Mucosa of stomach (tissue), 1 donor: Measurements from ENCODE around the gene RAB11FIP3.

Experiments used
- H3K27me3 ChIP-seq: one replicate; pipeline ENCODE4 v1.7.0; 2013; ENCODE audit warnings: mild to moderate bottlenecking, low read length; ENCODE audit not compliant: control insufficient read depth, insufficient read depth
- H3K36me3 ChIP-seq: one replicate; pipeline ENCODE4 v1.7.0; 2013; ENCODE audit warnings: low read length; ENCODE audit not compliant: control insufficient read depth, insufficient read depth
- H3K4me1 ChIP-seq: one replicate; pipeline ENCODE4 v1.7.0; 2013; ENCODE audit warnings: mild to moderate bottlenecking, low read length; ENCODE audit not compliant: control insufficient read depth, insufficient read depth
- H3K4me3 ChIP-seq: one replicate; pipeline ENCODE4 v1.7.0; 2013; ENCODE audit warnings: low read length
- H3K9ac ChIP-seq: one replicate; pipeline ENCODE4 v1.7.0; 2013; ENCODE audit warnings: mild to moderate bottlenecking, low read length, moderate library complexity
- H3K9me3 ChIP-seq: one replicate; pipeline ENCODE4 v1.7.0; 2013; ENCODE audit warnings: mild to moderate bottlenecking, low read length, moderate library complexity; ENCODE audit not compliant: control insufficient read depth
- donor health status: Pancreatic carcinoma.

Gene RAB11FIP3

DNA sequence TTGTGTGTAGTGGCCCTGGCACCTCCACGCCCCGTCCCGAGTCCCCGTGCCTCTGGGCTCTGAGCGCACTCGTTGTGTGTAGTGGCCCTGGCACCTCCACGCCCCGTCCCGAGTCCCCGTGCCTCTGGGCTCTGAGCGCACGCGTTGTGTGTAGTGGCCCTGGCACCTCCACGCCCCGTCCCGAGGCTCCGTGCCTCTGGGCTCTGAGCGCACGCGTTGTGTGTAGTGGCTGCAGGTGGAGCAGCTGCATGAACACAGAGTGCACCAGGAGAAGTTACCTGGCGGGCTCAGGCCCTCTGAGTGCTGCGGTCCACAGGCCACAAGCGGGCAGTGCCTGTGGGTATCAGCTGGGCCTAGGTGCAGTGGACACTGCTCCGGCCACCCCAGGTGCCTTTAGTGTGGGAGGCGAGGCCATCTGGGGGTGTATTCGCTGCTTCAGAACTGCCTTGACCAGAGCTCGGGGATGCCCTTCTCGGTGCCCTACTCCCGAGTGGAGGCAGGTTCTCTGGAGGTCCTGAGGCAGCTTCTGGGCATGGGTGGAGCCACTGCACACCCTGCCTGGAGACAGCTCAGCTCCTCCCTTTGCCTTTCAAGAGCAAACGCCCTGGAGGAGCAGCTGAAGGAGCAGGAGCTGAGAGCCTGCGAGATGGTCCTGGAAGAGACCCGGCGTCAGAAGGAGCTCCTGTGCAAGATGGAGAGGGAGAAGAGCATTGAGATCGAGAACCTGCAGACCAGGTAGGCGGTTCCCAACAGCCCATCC lies 84.8 kb downstream of the RAB11FIP3 start:
- Histone ChIP-seq H3K9ac (no peak overlapping the region), H3K36me3 (no peaks in the 10 kb centered on the region), H3K9me3 (no peaks in the 10 kb centered on the region), H3K4me1 (no peaks in the 10 kb centered on the region), H3K27me3 (no peaks in the 10 kb centered on the region), H3K4me3 (no peak overlapping the region)

DNA sequence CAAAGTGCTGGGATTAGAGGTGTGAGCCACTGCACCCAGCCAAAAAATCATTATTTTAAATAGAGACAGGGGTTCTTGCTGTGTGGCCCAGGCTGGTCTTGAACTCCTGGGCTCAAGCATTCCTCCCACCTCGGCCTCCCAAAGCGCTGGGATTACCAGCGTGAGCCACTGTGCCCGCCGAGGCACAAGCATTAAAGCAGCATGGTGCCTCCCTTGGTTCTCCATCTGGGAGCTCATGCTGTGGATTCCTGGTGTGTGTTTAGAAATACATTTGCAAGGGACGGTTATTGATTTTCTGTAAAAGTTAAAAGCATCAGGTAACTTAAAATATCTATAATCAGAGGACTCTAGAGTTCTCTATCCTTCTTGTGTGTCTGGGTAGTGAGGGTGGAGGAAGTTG lies 87.4 kb downstream of the RAB11FIP3 start:
- Histone ChIP-seq H3K9me3 (no peaks in the 10 kb centered on the region), H3K36me3 (no peaks in the 10 kb centered on the region), H3K4me3 (no peak overlapping the region), H3K27me3 (no peaks in the 10 kb centered on the region), H3K4me1 (no peaks in the 10 kb centered on the region), H3K9ac (no peak overlapping the region)

DNA sequence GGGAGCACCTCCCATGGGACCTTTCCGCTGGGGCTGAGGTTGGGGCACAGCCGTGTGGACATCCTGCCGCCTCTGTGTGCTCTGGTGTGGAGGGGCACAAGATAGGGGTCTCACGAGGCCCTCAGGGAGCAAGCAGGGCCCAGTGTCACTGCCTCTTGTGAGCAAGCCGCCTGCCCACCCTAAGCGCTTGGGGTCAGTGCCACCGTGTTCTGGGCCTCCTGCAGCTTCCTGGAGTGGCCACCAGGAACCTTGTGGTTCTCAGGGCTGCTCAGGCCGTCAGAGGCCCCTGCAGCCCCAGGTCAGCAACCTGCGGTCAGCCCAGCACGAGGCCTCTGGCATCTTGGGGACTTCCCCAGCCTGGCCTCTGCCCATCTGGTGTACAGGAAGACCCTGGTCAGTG lies 88.5 kb downstream of the RAB11FIP3 start:
- H3K27me3 ChIP-seq = no peaks in the 10 kb centered on the region
- H3K9me3 ChIP-seq = no peaks in the 10 kb centered on the region
- H3K4me1 ChIP-seq = no peaks in the 10 kb centered on the region
- H3K4me3 ChIP-seq = no peak overlapping the region
- no peak overlapping the region for H3K9ac ChIP-seq
- H3K36me3 ChIP-seq = no peaks in the 10 kb centered on the region

DNA sequence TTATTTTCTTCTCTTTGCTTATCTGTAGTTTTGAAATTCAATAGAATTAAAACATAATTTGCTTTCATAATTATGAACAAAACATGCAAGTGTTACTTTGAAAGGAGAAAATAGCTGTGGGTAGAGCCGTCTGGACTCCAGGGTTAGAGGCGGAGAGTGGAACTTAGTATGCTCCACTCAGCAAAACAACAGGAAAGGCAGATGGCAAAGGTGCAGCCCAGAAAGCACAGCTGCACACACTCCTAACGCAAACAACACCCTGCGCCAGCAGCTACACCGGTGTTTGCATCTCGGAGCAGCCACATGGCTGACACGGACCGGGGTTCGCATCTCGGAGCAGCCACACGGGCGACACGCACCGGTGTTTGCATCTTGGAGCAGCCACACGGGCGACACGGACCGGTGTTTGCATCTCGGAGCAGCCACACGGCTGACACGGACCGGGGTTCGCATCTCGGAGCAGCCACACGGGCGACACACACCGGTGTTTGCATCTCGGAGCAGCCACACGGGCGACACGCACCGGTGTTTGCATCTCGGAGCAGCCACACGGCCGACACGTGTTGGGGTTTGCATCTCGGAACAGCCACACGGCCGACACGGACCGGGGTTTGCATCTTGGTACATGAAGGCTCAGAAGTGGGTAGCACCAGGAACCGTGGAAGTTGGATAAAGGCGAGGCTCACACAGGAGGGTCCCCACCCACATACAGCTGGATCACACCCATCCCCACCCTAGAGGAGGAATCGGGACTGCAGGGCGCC lies 89.9 kb downstream of the RAB11FIP3 start:
- H3K9ac ChIP-seq = no peak overlapping the region
- H3K9me3 ChIP-seq = no peaks in the 10 kb centered on the region
- no peaks in the 10 kb centered on the region for H3K27me3 ChIP-seq
- H3K4me1 ChIP-seq = no peaks in the 10 kb centered on the region
- no peak overlapping the region for H3K4me3 ChIP-seq
- no peaks in the 10 kb centered on the region for H3K36me3 ChIP-seq

DNA sequence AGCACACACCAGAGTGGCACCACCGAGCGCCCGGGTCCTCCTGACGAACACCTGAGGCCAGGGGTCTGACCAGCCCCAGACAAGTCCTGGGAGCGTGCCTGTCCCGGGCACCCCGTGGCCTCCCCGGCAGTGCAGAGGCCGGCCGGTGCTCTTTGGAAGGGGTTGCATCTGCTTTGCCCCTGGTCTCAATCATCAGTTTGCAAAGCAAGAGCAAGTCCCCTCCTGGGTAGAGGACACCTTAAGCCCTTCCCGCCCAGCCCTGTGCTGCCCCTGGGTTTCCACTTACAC lies 90.4 kb downstream of the RAB11FIP3 start:
- Histone ChIP-seq H3K4me3 (no peak overlapping the region), H3K27me3 (no peaks in the 10 kb centered on the region), H3K9ac (no peak overlapping the region), H3K4me1 (no peaks in the 10 kb centered on the region), H3K9me3 (no peaks in the 10 kb centered on the region), H3K36me3 (no peaks in the 10 kb centered on the region)

DNA sequence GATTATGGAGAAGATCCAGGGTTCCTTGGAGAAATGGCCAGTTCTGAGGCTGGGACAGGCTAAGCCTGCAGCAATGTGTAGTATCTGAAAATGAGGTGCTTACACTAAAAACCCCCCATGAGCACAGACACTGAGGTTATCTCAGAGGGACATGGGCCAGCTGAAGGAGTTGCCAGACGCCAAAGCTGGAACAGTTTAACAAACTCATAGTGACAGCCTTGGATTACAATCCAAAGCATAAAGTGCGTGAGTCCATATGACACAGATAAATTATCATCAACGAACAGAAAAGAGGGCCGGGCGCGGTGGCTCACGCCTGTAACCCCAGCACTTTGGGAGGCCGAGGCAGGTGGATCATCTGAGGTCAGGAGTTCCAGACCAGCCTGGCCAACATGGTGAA lies 90.9 kb downstream of the RAB11FIP3 start:
- Histone ChIP-seq H3K4me3 (no peak overlapping the region), H3K36me3 (no peaks in the 10 kb centered on the region), H3K9ac (no peak overlapping the region), H3K27me3 (no peaks in the 10 kb centered on the region), H3K4me1 (peaks cover 2% of the 10 kb centered on the region), H3K9me3 (no peaks in the 10 kb centered on the region)

DNA sequence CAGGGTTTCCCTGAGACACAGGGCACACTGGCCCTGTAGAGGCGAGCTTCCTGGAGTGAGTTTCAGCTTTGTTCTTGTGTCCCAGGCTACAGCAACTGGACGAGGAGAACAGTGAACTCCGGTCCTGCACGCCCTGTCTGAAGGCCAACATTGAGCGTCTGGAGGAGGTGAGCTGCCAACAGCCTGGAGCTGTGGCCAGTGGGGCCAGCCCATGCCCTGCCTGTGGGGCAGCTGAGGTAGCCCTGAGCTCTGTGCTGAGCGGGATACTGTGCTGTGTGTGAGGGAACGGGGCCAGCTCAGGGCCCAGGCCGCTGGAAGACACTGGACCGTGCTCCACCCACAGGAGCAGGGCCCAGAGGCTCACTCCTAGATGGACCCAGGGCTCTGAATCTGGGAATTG lies 93.4 kb downstream of the RAB11FIP3 start:
- no peaks in the 10 kb centered on the region for H3K36me3 ChIP-seq
- no peaks in the 10 kb centered on the region for H3K27me3 ChIP-seq
- peaks cover 8% of the 10 kb centered on the region for H3K4me1 ChIP-seq
- H3K9me3 ChIP-seq = no peaks in the 10 kb centered on the region
- H3K9ac ChIP-seq = no peak overlapping the region
- H3K4me3 ChIP-seq = no peak overlapping the region

DNA sequence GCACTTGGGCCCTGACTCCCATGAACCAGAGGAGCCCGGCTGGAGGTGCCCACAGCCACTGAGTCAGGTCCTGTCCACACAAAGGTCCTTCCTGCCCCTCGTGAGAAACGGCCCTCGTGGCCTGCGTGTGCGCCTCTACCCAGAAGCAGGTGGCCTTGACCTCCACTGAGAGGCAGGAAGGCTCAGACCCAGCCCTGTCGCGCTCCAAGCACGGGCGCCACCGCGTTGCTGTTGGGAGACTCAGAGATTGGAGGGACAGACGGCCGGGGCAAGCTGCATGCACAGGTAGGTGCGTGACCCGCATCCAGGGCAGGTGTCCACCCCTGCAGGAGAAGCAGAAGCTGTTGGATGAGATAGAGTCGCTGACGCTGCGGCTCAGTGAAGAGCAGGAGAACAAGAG lies 94.0 kb downstream of the RAB11FIP3 start:
- no peak overlapping the region for H3K4me3 ChIP-seq
- no peak overlapping the region for H3K9ac ChIP-seq
- H3K27me3 ChIP-seq = no peaks in the 10 kb centered on the region
- peaks cover 8% of the 10 kb centered on the region for H3K4me1 ChIP-seq
- H3K36me3 ChIP-seq = no peaks in the 10 kb centered on the region
- no peaks in the 10 kb centered on the region for H3K9me3 ChIP-seq

DNA sequence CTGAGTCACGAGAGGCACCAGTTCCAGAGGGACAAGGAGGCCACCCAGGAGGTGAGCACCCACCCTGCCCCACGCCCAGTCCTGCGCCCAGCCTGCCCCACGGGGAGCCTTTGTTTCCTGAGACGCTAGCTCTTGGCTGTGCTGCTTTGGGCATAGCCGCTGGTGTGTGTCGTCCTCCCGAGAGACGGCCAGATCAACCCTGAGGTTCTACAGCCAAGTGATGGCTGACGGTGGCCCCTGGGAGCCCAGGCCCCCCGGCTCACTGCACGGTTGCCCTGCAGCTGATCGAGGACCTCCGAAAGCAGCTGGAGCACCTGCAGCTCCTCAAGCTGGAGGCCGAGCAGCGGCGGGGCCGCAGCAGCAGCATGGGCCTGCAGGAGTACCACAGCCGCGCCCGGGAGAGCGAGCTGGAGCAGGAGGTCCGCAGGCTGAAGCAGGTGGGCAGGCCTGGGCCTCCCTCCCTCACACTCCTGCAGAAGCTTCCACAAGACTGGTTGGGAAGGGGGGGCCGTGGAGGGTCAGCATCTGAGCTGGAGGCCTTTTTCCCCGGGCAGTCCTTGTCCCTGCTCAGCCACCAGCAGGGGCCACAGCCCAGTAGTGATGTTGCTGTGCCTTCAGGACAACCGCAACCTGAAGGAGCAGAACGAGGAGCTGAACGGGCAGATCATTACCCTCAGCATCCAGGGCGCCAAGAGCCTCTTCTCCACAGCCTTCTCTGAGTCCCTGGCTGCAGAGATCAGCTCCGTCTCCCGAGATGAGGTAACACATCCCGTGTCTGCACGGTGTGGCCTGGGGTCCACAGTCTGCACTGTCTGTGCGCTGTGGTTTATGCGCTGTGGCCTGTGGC lies 94.6 kb downstream of the RAB11FIP3 start:
- H3K36me3 ChIP-seq = no peaks in the 10 kb centered on the region
- no peaks in the 10 kb centered on the region for H3K27me3 ChIP-seq
- no peak overlapping the region for H3K9ac ChIP-seq
- no peaks in the 10 kb centered on the region for H3K9me3 ChIP-seq
- no peak overlapping the region for H3K4me3 ChIP-seq
- H3K4me1 ChIP-seq = peaks cover 11% of the 10 kb centered on the region

DNA sequence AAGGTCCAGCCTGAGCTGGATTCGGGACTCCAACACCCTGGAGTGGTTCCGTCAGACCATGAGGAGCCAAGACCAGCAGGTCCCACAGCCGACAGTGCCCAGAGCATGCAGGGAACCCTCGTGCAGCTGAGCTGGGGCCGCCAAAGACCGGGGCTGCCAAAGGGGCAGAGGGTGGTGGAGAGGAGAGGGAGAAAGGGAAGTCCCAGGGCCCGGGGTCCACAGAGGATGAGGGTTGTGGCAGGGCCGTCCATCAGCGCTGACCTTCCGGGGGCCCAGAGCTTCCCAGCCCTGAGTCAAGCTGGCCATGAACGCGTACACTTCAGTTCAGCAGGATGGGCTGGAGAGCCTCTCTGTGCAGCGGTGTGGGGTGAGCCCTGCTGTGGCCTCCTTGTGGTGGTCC lies 95.4 kb downstream of the RAB11FIP3 start:
- H3K4me3 ChIP-seq = no peak overlapping the region
- peaks cover 19% of the 10 kb centered on the region for H3K4me1 ChIP-seq
- no peak overlapping the region for H3K9ac ChIP-seq
- no peaks in the 10 kb centered on the region for H3K27me3 ChIP-seq
- H3K36me3 ChIP-seq = no peaks in the 10 kb centered on the region
- no peaks in the 10 kb centered on the region for H3K9me3 ChIP-seq

DNA sequence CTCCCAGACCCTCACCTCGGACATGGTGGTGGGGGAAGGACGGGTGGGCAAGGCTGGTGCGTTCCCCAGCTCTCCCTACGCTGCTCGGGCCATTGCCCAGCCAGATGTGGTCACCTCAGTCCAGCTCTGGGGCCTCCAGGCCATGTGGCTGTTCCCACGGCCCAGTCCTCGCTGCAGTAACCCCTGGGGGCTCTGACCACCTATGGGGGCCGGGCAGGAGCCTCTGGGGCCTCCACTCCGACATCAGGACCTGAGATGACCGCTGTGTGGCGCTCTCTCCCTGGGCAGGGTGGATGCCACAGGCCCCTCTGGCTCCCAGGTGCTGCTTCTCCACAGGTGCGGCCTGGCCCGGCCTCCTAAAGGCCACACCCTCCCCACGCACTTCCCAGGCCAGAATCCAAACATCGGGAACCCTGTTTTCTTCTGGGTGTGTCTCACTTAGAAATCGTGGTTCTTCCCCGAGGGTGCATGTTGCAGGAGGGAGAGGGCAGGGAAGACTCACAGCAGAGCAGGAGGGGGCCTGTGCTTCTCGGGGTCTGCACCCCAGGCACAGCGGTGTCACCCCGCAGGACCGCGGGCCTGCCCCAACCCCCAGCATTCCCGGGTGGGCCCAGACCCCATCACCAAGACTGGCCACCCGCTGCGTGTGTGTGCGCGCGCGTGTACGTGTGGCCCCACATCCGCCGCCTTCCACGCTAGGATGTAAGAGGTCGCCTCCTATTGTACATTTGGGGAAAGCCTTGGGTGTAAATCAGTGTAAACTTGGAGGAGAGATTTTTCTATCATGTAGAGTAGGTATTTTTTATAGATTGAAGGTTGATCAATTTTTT lies 96.1 kb downstream of the RAB11FIP3 start:
- Histone ChIP-seq H3K9ac (no peak overlapping the region), H3K4me3 (no peak overlapping the region), H3K36me3 (no peaks in the 10 kb centered on the region), H3K4me1 (peaks cover 26% of the 10 kb centered on the region), H3K9me3 (no peaks in the 10 kb centered on the region), H3K27me3 (no peaks in the 10 kb centered on the region)
